GM21515 (cell line): ENCODE results near the gene PSME1.
"Not testable (repeated sequence)": the region's sequence is repeated elsewhere in the genome, so short reads cannot be mapped to it uniquely, and the experiment has no call there.

Source experiments
- ATAC-seq: cut with Tn5 transposase; IDR thresholded peaks from one replicate; pipeline ENCODE4 v1.9.1; 2021; ENCODE audit not compliant: unreplicated experiment

The PSME1 gene

GRCh38 chr14:24103451-24103850 lies 32.5 kb upstream of the PSME1 start:
- ATAC-seq: no peak

DNA sequence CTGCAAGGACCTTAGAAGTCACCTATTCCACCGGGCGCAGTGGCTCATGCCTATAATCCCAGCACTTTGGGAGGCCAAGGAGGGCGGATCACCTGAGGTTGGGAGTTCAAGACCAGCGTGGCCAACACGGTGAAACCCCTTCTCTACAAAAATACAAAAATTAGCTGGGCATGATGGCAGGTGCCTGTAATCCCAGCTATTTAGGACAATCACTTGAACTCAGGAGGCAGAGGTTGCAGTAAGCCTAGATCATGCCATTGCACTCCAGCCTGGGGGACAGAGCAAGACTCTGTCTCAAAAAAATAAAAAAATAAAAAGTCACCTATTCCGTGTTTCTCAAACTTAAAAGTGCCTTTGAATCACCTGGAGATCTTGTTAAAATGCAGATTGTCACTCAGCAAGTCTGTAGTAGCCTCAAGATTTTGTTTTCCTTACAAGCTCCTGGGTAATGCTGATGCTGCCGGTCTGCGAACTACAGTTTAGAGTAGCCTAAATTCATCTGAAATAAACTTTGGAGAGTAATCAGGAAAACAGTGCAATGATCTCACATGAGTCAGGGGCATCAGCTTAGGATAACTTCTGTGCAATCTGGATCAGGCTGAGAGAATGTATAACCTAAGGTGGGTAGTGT lies 30.3 kb upstream of the PSME1 start:
- not testable (repeated sequence) for ATAC-seq

GRCh38 chr14:24106672-24107271 lies 29.2 kb upstream of the PSME1 start:
- no peak for ATAC-seq

- peak; percentile 27 for ATAC-seq
Observed at GRCh38 chr14:24108336-24108874, 27.6 kb upstream of the PSME1 start.

DNA sequence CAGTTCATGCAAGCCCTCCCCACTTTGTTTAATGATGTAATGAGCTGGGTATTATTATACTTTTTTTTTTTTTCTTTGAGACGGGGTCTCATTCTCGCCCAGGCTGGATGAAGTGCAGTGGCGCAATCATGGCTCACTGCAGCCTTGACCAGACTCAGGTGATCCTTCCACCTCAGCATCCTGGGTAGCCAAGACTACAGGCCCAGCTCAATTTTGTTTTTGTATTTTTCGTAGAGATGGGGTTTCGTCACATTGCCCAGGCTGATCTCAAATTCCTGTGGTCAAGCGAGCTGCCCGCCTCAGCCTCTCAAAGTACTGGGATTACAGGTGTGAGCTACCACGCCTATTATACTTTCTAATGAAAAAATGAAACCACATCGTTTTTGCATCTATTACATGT lies 25.9 kb upstream of the PSME1 start:
- no peak for ATAC-seq

DNA sequence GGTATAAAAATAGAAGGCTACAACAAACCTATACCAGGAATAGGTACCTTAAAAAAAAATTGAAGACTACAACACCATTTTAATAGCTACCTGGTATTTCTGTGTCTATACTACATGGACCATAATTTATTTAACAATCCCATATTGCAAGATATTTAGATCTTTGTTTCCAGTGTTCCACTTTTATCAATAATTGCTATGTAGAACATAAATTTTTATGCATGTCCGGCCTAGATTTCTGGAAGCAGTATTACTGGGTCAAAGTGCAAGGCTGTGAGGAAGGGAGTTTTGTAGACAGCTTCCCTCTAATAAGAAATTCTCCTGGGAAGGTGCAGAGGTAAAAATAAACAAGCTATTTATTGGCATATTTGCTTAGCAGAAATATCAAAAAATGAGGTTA lies 25.5 kb upstream of the PSME1 start:
- ATAC-seq: no peak

GRCh38 chr14:24113379-24113800 lies 22.6 kb upstream of the PSME1 start:
- ATAC-seq: no peak

- ATAC-seq: peak; percentile 30
Observed at GRCh38 chr14:24113801-24114531, 22.0 kb upstream of the PSME1 start.

GRCh38 chr14:24114532-24115421 lies 21.2 kb upstream of the PSME1 start, which contains the start of the genes DCAF11 and NRL:
DCAF11 (plus strand) TSS chr14:24114777; CDS start chr14:24115595, 818 bp downstream.
NRL (minus strand) TSS chr14:24114949; CDS start chr14:24082848, 32,101 bp downstream.
- peak; percentile 82 for ATAC-seq

- no peak for ATAC-seq
Observed at GRCh38 chr14:24115422-24116127, 20.4 kb upstream of the PSME1 start.

DNA sequence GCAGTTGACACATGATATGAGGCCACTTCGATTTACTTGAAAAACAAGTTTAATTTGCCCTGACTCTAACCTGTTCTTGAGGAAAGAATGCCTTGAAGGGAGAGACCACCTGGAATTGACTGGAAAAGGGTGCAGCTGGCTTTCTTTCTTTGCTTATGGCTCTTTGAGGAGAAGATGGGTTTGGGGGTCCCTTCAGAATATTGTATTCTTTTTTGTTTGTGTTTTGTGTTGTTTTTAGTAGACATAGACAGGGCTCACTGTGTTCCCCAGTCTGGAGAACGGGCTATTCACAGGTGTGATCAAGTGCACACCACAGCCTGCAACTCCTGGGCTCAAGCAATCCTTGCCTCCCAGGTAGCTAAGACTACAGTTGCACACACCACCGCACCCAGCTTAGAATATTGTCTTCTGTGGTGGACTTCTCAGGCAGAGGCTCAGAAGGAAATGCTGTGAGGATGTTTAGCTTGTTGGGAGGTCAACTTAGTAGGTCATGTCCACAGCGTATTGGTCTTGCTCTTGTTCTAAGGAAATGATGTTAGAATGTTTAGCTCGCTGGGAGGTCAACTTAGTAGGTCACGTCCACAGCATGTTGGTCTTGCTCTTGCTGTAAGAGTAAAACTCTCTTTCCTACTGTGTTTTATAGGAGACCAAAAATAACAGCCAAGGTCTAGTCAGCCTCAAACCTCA lies 19.7 kb upstream of the PSME1 start:
- no peak for ATAC-seq

GRCh38 chr14:24117179-24117578 lies 18.8 kb upstream of the PSME1 start:
- ATAC-seq: no peak

- no peak for ATAC-seq
Observed at GRCh38 chr14:24119691-24120090, 16.3 kb upstream of the PSME1 start.

GRCh38 chr14:24121210-24121609 lies 14.8 kb upstream of the PSME1 start:
- no peak for ATAC-seq

GRCh38 chr14:24122416-24122815 lies 13.6 kb upstream of the PSME1 start:
- no peak for ATAC-seq

DNA sequence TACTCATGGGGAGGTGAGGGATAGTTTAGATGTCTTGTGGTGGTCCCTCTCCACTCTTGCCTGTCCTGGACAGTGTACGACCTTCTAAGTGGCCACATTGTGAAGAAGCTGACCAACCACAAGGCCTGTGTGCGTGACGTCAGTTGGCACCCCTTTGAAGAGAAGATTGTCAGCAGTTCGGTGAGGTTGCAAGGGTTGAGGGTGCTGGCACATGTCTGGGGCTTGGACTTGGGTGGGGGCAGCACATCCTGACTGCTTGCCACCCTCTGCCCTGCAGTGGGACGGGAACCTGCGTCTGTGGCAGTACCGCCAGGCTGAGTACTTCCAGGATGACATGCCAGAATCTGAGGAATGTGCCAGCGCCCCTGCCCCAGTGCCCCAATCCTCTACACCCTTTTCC lies 13.1 kb upstream of the PSME1 start:
- ATAC-seq: no peak

DNA sequence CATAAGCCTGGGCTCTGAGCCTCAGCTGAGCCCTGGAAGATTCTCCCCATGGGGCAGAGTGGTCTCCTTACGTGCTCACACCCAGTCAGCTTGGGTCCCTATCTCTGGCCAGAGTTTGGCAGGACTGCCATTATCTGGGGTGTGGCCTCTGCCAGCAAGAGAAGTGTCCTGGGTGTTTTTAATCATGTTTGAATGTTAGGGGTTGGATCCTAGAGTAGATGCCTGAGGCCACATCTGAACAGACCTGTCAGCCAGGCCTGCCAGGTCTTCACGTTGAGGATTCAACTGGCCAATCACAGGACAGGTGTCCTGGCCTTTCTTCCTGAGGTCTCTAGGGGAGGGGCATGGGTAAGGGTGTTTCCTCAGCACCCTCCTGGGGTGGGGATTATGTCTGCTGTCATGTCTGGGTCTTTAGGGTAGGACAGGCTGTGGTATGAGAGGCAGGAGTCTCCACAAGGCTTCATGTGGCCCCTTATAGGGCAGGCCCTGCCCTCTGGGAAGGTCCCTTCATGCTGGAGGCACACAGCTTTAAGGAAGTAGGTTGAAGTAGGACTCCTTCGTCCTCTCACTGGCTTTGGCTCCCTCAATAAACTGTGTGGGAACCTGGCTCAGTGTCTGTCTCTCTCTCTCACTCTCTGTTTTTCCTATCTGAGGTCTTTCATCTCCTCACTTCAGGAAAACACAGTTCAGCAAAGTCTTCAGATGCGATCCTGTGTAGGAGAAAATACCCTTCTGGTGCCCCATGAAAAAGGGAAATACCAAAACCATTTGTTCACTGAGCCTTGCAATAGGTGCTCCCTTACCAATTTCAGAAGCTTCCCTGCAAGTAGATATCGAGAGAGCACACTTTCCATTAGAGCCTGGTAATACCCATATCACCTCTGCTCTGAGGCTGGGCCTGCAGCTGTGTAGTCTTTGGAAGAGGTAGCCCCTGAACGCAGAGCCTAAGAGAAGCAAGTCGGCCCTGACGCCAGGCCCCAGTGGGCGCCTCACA lies 12.3 kb upstream of the PSME1 start:
- ATAC-seq: no peak

GRCh38 chr14:24126939-24127338 lies 9.1 kb upstream of the PSME1 start:
- no peak for ATAC-seq
